BJ (cell line): ENCODE measurements around the gene SUN1. TPM values are rescaled to one million over a fixed set of nuclear protein-coding genes. Genes with fewer than 3 reads are reported as not detected.

ENCODE experiments used
- polyA plus RNA-seq: library from polyadenylated mRNA; depleted of rRNA; stranded (reverse); fragments of >200 nt; gene quantifications from 2 replicates; pipeline ENCODE4 v1.2.3, GENCODE V29; 2011; rRNA removed

SUN1 gene
- polyA plus RNA-seq, 1 experiment, result 222 TPM

Other genes starting within 250 kb of the SUN1 start
- gene DNAAF5, start 105.8 kb upstream of the SUN1 start, polyA plus RNA-seq, result 11.1 and 27.0 TPM in 2 replicates
- 7.3 and 7.4 TPM in 2 replicates for gene PRKAR1B, start 105.2 kb upstream of the SUN1 start, polyA plus RNA-seq
- 15.6 and 21.7 TPM in 2 replicates for gene GET4, start 44.1 kb downstream of the SUN1 start, polyA plus RNA-seq
- gene ADAP1, start 122.2 kb downstream of the SUN1 start, polyA plus RNA-seq, result 3.2 and 5.1 TPM in 2 replicates
- gene COX19, start 143.1 kb downstream of the SUN1 start, polyA plus RNA-seq, result 5.5 and 5.6 TPM in 2 replicates
- gene CYP2W1, start 150.7 kb downstream of the SUN1 start, polyA plus RNA-seq, result not detected in 2 replicates
- 2.8 and 4.5 TPM in 2 replicates for gene GPR146, start 212.1 kb downstream of the SUN1 start, polyA plus RNA-seq